WTC11 (cell line): ENCODE measurements around the gene RIPK1. TPM values are rescaled to one million over a fixed set of nuclear protein-coding genes. Genes with fewer than 3 reads are reported as not detected.

Experiments used
- ATAC-seq: fragments of 200-7000 bp; cut with Tn5 transposase; 2 replicates; pipeline ENCODE4 v1.10.0; 2021; ENCODE audit warnings: mild to moderate bottlenecking, moderate library complexity
- CTCF ChIA-PET: fragments of 300-600 bp; sonication (Branson Sonifier 250); formaldehyde crosslinking; loops from one replicate; lab custom pipeline; 2021; ENCODE audit warnings: antibody characterized with exemption; lab: Charles Lee
- POLR2A ChIA-PET: fragments of 350-600 bp; sonication (Branson Sonifier 250); formaldehyde crosslinking; loops from one replicate; lab custom pipeline; 2021; ENCODE audit warnings: antibody characterized with exemption; lab: Charles Lee
- DNase-seq: peaks from one replicate; pipeline ENCODE4 v3.0.0; 2021; ENCODE audit warnings: low spot score
- H3K27ac Mint-ChIP-seq: 2 replicates; pipeline ENCODE4 v1.8.0; 2021; ENCODE audit warnings: mixed read lengths
- H3K27me3 Mint-ChIP-seq: 2 replicates; pipeline ENCODE4 v1.8.0; 2021; ENCODE audit warnings: low read depth, mild to moderate bottlenecking, moderate library complexity, mixed read lengths
- H3K36me3 Mint-ChIP-seq: 2 replicates; pipeline ENCODE4 v1.8.0; 2021; ENCODE audit warnings: mixed read lengths
- H3K4me1 Mint-ChIP-seq: 2 replicates; pipeline ENCODE4 v1.8.0; 2022; ENCODE audit warnings: mixed read lengths
- H3K4me3 Mint-ChIP-seq: 2 replicates; pipeline ENCODE4 v1.8.0; 2021; ENCODE audit warnings: mild to moderate bottlenecking, moderate library complexity, mixed read lengths
- H3K9me3 Mint-ChIP-seq: 2 replicates; pipeline ENCODE4 v1.8.0; 2021; ENCODE audit warnings: mixed read lengths
- ATF3 ChIP-seq: sonication (generic); formaldehyde crosslinking; conservative IDR thresholded peaks from 2 replicates; pipeline ENCODE4 v1.8.1; 2022; ENCODE audit warnings: mild to moderate bottlenecking, missing genetic modification reagents
- CREM ChIP-seq: sonication (generic); formaldehyde crosslinking; IDR thresholded peaks from 2 replicates; pipeline ENCODE4 v1.8.1; 2022; ENCODE audit warnings: mild to moderate bottlenecking, missing genetic modification reagents, moderate library complexity
- E2F1 ChIP-seq: sonication (generic); formaldehyde crosslinking; IDR thresholded peaks from 2 replicates; pipeline ENCODE4 v1.8.0; 2022; ENCODE audit warnings: mild to moderate bottlenecking, missing genetic modification reagents
- GRHL2 ChIP-seq: fragments of 250-450 bp; sonication (Bioruptor Pico); IDR thresholded peaks from 2 replicates; pipeline ENCODE4 v1.8.0; 2022; ENCODE audit warnings: mild to moderate bottlenecking, moderate library complexity; ENCODE audit not compliant: insufficient replicate concordance, severe bottlenecking
- JUN ChIP-seq: sonication (generic); formaldehyde crosslinking; IDR thresholded peaks from 2 replicates; pipeline ENCODE4 v1.8.0; 2023; ENCODE audit warnings: mild to moderate bottlenecking, missing genetic modification reagents
- KAT7 ChIP-seq: sonication (generic); formaldehyde crosslinking; IDR thresholded peaks from 2 replicates; pipeline ENCODE4 v1.8.1; 2023; ENCODE audit warnings: missing genetic modification reagents, mild to moderate bottlenecking, borderline replicate concordance
- MLX ChIP-seq: sonication (generic); formaldehyde crosslinking; IDR thresholded peaks from 2 replicates; pipeline ENCODE4 v1.8.1; 2023; ENCODE audit warnings: mild to moderate bottlenecking, missing genetic modification reagents, moderate library complexity
- MYBL2 ChIP-seq: sonication (generic); formaldehyde crosslinking; IDR thresholded peaks from 2 replicates; pipeline ENCODE4 v1.8.1; 2023; ENCODE audit warnings: mild to moderate bottlenecking, moderate library complexity, missing genetic modification reagents
- NR2C2 ChIP-seq: sonication (generic); formaldehyde crosslinking; IDR thresholded peaks from 2 replicates; pipeline ENCODE4 v1.8.0; 2022; ENCODE audit warnings: mild to moderate bottlenecking, missing genetic modification reagents
- NR3C1 ChIP-seq: sonication (generic); formaldehyde crosslinking; conservative IDR thresholded peaks from 2 replicates; pipeline ENCODE4 v1.8.1; 2023; ENCODE audit warnings: low read depth, mild to moderate bottlenecking, missing genetic modification reagents
- RORB ChIP-seq: fragments of 250-450 bp; sonication (Bioruptor Pico); IDR thresholded peaks from 2 replicates; pipeline ENCODE4 v1.9.0; 2021; ENCODE audit warnings: mild to moderate bottlenecking
- SMAD3 ChIP-seq: sonication (generic); formaldehyde crosslinking; IDR thresholded peaks from 2 replicates; pipeline ENCODE4 v1.8.0; 2022; ENCODE audit warnings: missing genetic modification reagents, mild to moderate bottlenecking, borderline replicate concordance
- SMAD4 ChIP-seq: sonication (generic); formaldehyde crosslinking; IDR thresholded peaks from 2 replicates; pipeline ENCODE4 v1.8.0; 2022; ENCODE audit warnings: mild to moderate bottlenecking, missing genetic modification reagents
- SP1 ChIP-seq: sonication (generic); formaldehyde crosslinking; conservative IDR thresholded peaks from 2 replicates; pipeline ENCODE4 v1.8.1; 2022; ENCODE audit warnings: missing genetic modification reagents
- STAT6 ChIP-seq: sonication (generic); formaldehyde crosslinking; conservative IDR thresholded peaks from 2 replicates; pipeline ENCODE4 v1.8.1; 2023; ENCODE audit warnings: mild to moderate bottlenecking, low read depth, missing genetic modification reagents, moderate library complexity
- ZBTB43 ChIP-seq: sonication (generic); formaldehyde crosslinking; IDR thresholded peaks from 2 replicates; pipeline ENCODE4 v1.8.1; 2023; ENCODE audit warnings: mild to moderate bottlenecking, missing genetic modification reagents
- ZNF281 ChIP-seq: sonication (generic); formaldehyde crosslinking; IDR thresholded peaks from 2 replicates; pipeline ENCODE4 v1.8.0; 2023; ENCODE audit warnings: mild to moderate bottlenecking, missing genetic modification reagents
- ZNF512 ChIP-seq: sonication (generic); formaldehyde crosslinking; IDR thresholded peaks from 2 replicates; pipeline ENCODE4 v1.8.1; 2022; ENCODE audit warnings: missing genetic modification reagents, borderline replicate concordance
- ZSCAN18 ChIP-seq: fragments of 250-450 bp; sonication (Bioruptor Pico); IDR thresholded peaks from 2 replicates; pipeline ENCODE4 v2.1.2; 2022; ENCODE audit warnings: mild to moderate bottlenecking, moderate library complexity
- total RNA-seq: library from RNA; stranded (reverse); gene quantifications from 3 replicates; pipeline ENCODE4 v1.2.3, GENCODE V29; 2021

The RIPK1 gene
- total RNA-seq, 1 experiment from 2014 or later: 8.7 TPM

GRCh38 chr6:3072798-3073197 is 4.5 kb downstream of the RIPK1 start:
- no peak for TF ChIP-seq MYBL2 (CRISPR knock-in tag)
- no peak for TF ChIP-seq ZNF281 (CRISPR knock-in tag)
- TF ChIP-seq JUN (CRISPR knock-in tag): no peak
- TF ChIP-seq MLX: no peak
- TF ChIP-seq NR2C2 (CRISPR knock-in tag): no peak
- TF ChIP-seq RORB (CRISPR knock-in tag): no peak
- no peak for TF ChIP-seq STAT6 (CRISPR knock-in tag)
- TF ChIP-seq ATF3 (CRISPR knock-in tag): no peak
- no peak for TF ChIP-seq SMAD4
- no peak for TF ChIP-seq NR3C1
- no peak for TF ChIP-seq KAT7 (CRISPR knock-in tag)
- TF ChIP-seq CREM: no peak
- TF ChIP-seq ZNF512 (CRISPR knock-in tag): no peak
- no peak for TF ChIP-seq ZBTB43 (CRISPR knock-in tag)
- no peak for TF ChIP-seq SMAD3 (CRISPR knock-in tag)
- TF ChIP-seq ZSCAN18: no peak
- no peak for TF ChIP-seq SP1 (CRISPR knock-in tag)
- TF ChIP-seq E2F1 (CRISPR knock-in tag): no peak
- TF ChIP-seq GRHL2 (CRISPR knock-in tag): no peak
- peak overlapping the region; percentile 68 for H3K27ac Mint-ChIP-seq
- H3K36me3 Mint-ChIP-seq: peaks cover 27% of the 10 kb centered on the region
- DNase-seq: no peak
- peaks cover under 1% of the 10 kb centered on the region for H3K27me3 Mint-ChIP-seq
- ChIA-PET CTCF (interaction anchor here (0.5 kb wide), 1 partner anchor 9 kb away, joined by 3 read pairs; no protein-coding TSS in a partner anchor), POLR2A (no interaction called here)
- H3K4me1 Mint-ChIP-seq: peaks cover 69% of the 10 kb centered on the region
- H3K4me3 Mint-ChIP-seq: no peak overlapping the region
- no peaks in the 10 kb centered on the region for H3K9me3 Mint-ChIP-seq
- no peak for ATAC-seq
